ENCODE measurements around the gene ATP1A1. TPM values are rescaled to one million over a fixed set of nuclear protein-coding genes. Genes with fewer than 3 reads are reported as not detected.

Gene ATP1A1
- total RNA-seq, 1 experiment from 2014 or later, result 286 TPM

GRCh38 chr1:116408193-116408592 lies 35.1 kb downstream of the ATP1A1 start:
- Mint-ChIP-seq H3K27ac (no peak overlapping the region), H3K27me3 (ENCODE audit: low read depth) (no peaks in the 10 kb centered on the region), H3K36me3 (peaks cover 37% of the 10 kb centered on the region), H3K4me1 (no peaks in the 10 kb centered on the region), H3K9me3 (no peaks in the 10 kb centered on the region), H3K4me3 (no peak overlapping the region)
- DNase-seq (ENCODE audit: low spot score), result no peak
- no peak for ATAC-seq
- CTCF ChIA-PET, result no interaction called here
- POLR2A ChIA-PET, result no interaction called here
- TF ChIP-seq FOXJ3 (CRISPR knock-in tag; IDR thresholded peaks at IDR 0.05; ENCODE audit: borderline replicate concordance), result no peak
- TF ChIP-seq HMGA2 (CRISPR knock-in tag; IDR thresholded peaks at IDR 0.05), result no peak
- no peak for TF ChIP-seq ZNF138 (CRISPR knock-in tag; conservative IDR thresholded peaks at IDR 0.05)
- TF ChIP-seq FOXP4 (CRISPR knock-in tag; IDR thresholded peaks at IDR 0.05), result no peak
- TF ChIP-seq JUN (CRISPR knock-in tag; IDR thresholded peaks at IDR 0.05), result no peak
- TF ChIP-seq NFATC4 (CRISPR knock-in tag; IDR thresholded peaks at IDR 0.05), result no peak
- TF ChIP-seq GTF2I (CRISPR knock-in tag; conservative IDR thresholded peaks at IDR 0.05), result no peak
- no peak for TF ChIP-seq IRF1 (CRISPR knock-in tag; IDR thresholded peaks at IDR 0.05)
- TF ChIP-seq FOXP1 (CRISPR knock-in tag; IDR thresholded peaks at IDR 0.05; ENCODE audit: borderline replicate concordance), result no peak
- TF ChIP-seq E2F5 (CRISPR knock-in tag; IDR thresholded peaks at IDR 0.05), result no peak
- no peak for TF ChIP-seq CDX4 (CRISPR knock-in tag; IDR thresholded peaks at IDR 0.05; ENCODE audit: borderline replicate concordance)

GRCh38 chr1:116408803-116409720 lies 36.0 kb downstream of the ATP1A1 start:
- ChIA-PET POLR2A (no interaction called here), CTCF (interaction anchor here (4.8 kb wide), 1 partner anchor 76 kb away, joined by 34 read pairs; no protein-coding TSS in a partner anchor)
- DNase-seq (ENCODE audit: low spot score), result no peak
- Mint-ChIP-seq H3K27ac (no peak overlapping the region), H3K4me3 (no peak overlapping the region), H3K36me3 (peaks cover 29% of the 10 kb centered on the region), H3K9me3 (no peaks in the 10 kb centered on the region), H3K4me1 (no peaks in the 10 kb centered on the region), H3K27me3 (ENCODE audit: low read depth) (no peaks in the 10 kb centered on the region)
- TF ChIP-seq GABPB1 (CRISPR knock-in tag; IDR thresholded peaks at IDR 0.05), result no peak
- TF ChIP-seq TCF7 (CRISPR knock-in tag; IDR thresholded peaks at IDR 0.05; ENCODE audit: low read depth), result no peak
- no peak for TF ChIP-seq CTCF (IDR thresholded peaks at IDR 0.05)
- TF ChIP-seq NFYB (CRISPR knock-in tag; conservative IDR thresholded peaks at IDR 0.05; ENCODE audit: low read depth), result no peak
- TF ChIP-seq GRHL2 (CRISPR knock-in tag; IDR thresholded peaks at IDR 0.05; ENCODE audit: insufficient replicate concordance, severe bottlenecking), result no peak
- no peak for TF ChIP-seq NR3C1 (CRISPR knock-in tag; conservative IDR thresholded peaks at IDR 0.05; ENCODE audit: low read depth)
- no peak for TF ChIP-seq PREB (CRISPR knock-in tag; IDR thresholded peaks at IDR 0.05; ENCODE audit: borderline replicate concordance)
- no peak for TF ChIP-seq AFF4 (CRISPR knock-in tag; IDR thresholded peaks at IDR 0.05; ENCODE audit: borderline replicate concordance)
- no peak for TF ChIP-seq MLX (CRISPR knock-in tag; IDR thresholded peaks at IDR 0.05)
- no peak for ATAC-seq
